Progenitor cell of endocrine pancreas (in vitro differentiated cells): Measurements from ENCODE around the gene FILIP1. TPM values are rescaled to one million over a fixed set of nuclear protein-coding genes. Genes with fewer than 3 reads are reported as not detected.

Experiments
- DNase-seq: peaks from one replicate; pipeline ENCODE4 v3.0.0; 2021; ENCODE audit warnings: low spot score; ENCODE audit not compliant: unreplicated experiment
- H3K27ac Mint-ChIP-seq: 2 replicates; pipeline ENCODE4 v1.8.0; 2021; ENCODE audit warnings: mild to moderate bottlenecking, moderate library complexity, mixed read lengths
- H3K27me3 Mint-ChIP-seq: 2 replicates; pipeline ENCODE4 v1.8.0; 2021; ENCODE audit warnings: mixed read lengths
- H3K36me3 Mint-ChIP-seq: 2 replicates; pipeline ENCODE4 v1.8.0; 2022; ENCODE audit warnings: mixed read lengths; ENCODE audit not compliant: insufficient read depth
- H3K4me1 Mint-ChIP-seq: 2 replicates; pipeline ENCODE4 v1.8.0; 2021; ENCODE audit warnings: low read depth, mixed read lengths
- H3K4me3 Mint-ChIP-seq: 2 replicates; pipeline ENCODE4 v1.8.0; 2021; ENCODE audit warnings: low read depth, mild to moderate bottlenecking, moderate library complexity, mixed read lengths
- H3K9me3 Mint-ChIP-seq: 2 replicates; pipeline ENCODE4 v1.8.0; 2021; ENCODE audit warnings: low read depth, mixed read lengths
- CTCF ChIP-seq: fragments of 200-600 bp; sonication (generic); IDR thresholded peaks from one replicate; pipeline ENCODE4 v1.5.0; 2021; ENCODE audit warnings: antibody characterized with exemption, mild to moderate bottlenecking; ENCODE audit not compliant: unreplicated experiment
- total RNA-seq: library from RNA; stranded (reverse); gene quantifications from 2 replicates; pipeline ENCODE4 v1.2.1, GENCODE V29; 2021

Gene FILIP1
- total RNA-seq, 1 donor from 2014 or later = 0.31 TPM

- Mint-ChIP-seq H3K27ac (no peak overlapping the region), H3K36me3 (no peaks in the 10 kb centered on the region), H3K9me3 (no peaks in the 10 kb centered on the region), H3K4me1 (no peaks in the 10 kb centered on the region), H3K4me3 (no peak overlapping the region), H3K27me3 (no peaks in the 10 kb centered on the region)
- DNase-seq = no peak
- TF ChIP-seq CTCF = no peak
Observed at GRCh38 chr6:75302280-75302679, 191.3 kb downstream of the FILIP1 start.

GRCh38 chr6:75301537-75301936 lies 192.1 kb downstream of the FILIP1 start:
- Mint-ChIP-seq H3K9me3 (no peaks in the 10 kb centered on the region), H3K27ac (no peak overlapping the region), H3K27me3 (no peaks in the 10 kb centered on the region), H3K4me3 (no peak overlapping the region), H3K4me1 (no peaks in the 10 kb centered on the region), H3K36me3 (no peaks in the 10 kb centered on the region)
- DNase-seq = no peak
- TF ChIP-seq CTCF = no peak

GRCh38 chr6:75301088-75301487 lies 192.5 kb downstream of the FILIP1 start:
- no peaks in the 10 kb centered on the region for H3K9me3 Mint-ChIP-seq
- no peak overlapping the region for H3K27ac Mint-ChIP-seq
- TF ChIP-seq CTCF = no peak
- no peak for DNase-seq
- no peaks in the 10 kb centered on the region for H3K27me3 Mint-ChIP-seq
- no peaks in the 10 kb centered on the region for H3K36me3 Mint-ChIP-seq
- no peaks in the 10 kb centered on the region for H3K4me1 Mint-ChIP-seq
- no peak overlapping the region for H3K4me3 Mint-ChIP-seq

- no peaks in the 10 kb centered on the region for H3K9me3 Mint-ChIP-seq
- H3K4me3 Mint-ChIP-seq = no peak overlapping the region
- DNase-seq = no peak
- no peak for TF ChIP-seq CTCF
- no peaks in the 10 kb centered on the region for H3K4me1 Mint-ChIP-seq
- H3K27me3 Mint-ChIP-seq = no peaks in the 10 kb centered on the region
- H3K27ac Mint-ChIP-seq = no peak overlapping the region
- no peaks in the 10 kb centered on the region for H3K36me3 Mint-ChIP-seq
Observed at GRCh38 chr6:75300531-75300855, 193.1 kb downstream of the FILIP1 start.

- Mint-ChIP-seq H3K27ac (no peak overlapping the region), H3K27me3 (no peaks in the 10 kb centered on the region), H3K9me3 (no peaks in the 10 kb centered on the region), H3K36me3 (no peaks in the 10 kb centered on the region), H3K4me3 (no peak overlapping the region), H3K4me1 (no peaks in the 10 kb centered on the region)
- DNase-seq = no peak
- no peak for TF ChIP-seq CTCF
Observed at GRCh38 chr6:75299801-75300530, 193.6 kb downstream of the FILIP1 start.
